NCI-H2107 (cell line): ENCODE data around the gene UNC119B.
A peak's percentile ranks its signal among the peaks of the same experiment; 100 is the strongest.

Experiments used
- DNase-seq: peaks from one replicate; lab custom pipeline; 2025; lab: John Stamatoyannopoulos, UW

Gene UNC119B

GRCh38 chr12:120688527-120689071, 21.7 kb upstream of the UNC119B start:
- no peak for DNase-seq

- DNase-seq, result no peak
These were observed 20.7 kb upstream of the UNC119B start for GRCh38 chr12:120689397-120690082.

- no peak for DNase-seq
These were observed 20.2 kb upstream of the UNC119B start for GRCh38 chr12:120690083-120690450.

- no peak for DNase-seq
These were observed 19.3 kb upstream of the UNC119B start for GRCh38 chr12:120690978-120691377.

- DNase-seq, result no peak
These were observed 17.7 kb upstream of the UNC119B start for GRCh38 chr12:120692524-120693033.

- DNase-seq, result no peak
These were observed 16.4 kb upstream of the UNC119B start for GRCh38 chr12:120693848-120694247.

- DNase-seq, result no peak
These were observed 13.6 kb upstream of the UNC119B start for GRCh38 chr12:120696626-120697025.

- no peak for DNase-seq
These were observed 12.9 kb upstream of the UNC119B start for GRCh38 chr12:120697344-120697743.

- no peak for DNase-seq
These were observed 11.6 kb upstream of the UNC119B start for GRCh38 chr12:120698665-120699064.

- no peak for DNase-seq
These were observed 10.7 kb upstream of the UNC119B start for GRCh38 chr12:120699553-120699952.

- no peak for DNase-seq
These were observed 9.4 kb upstream of the UNC119B start for GRCh38 chr12:120700886-120701285.

GRCh38 chr12:120702637-120703036, 7.6 kb upstream of the UNC119B start:
- no peak for DNase-seq

GRCh38 chr12:120703311-120703942, 6.8 kb upstream of the UNC119B start:
- DNase-seq, result no peak

GRCh38 chr12:120705618-120706017, 4.6 kb upstream of the UNC119B start:
- DNase-seq, result no peak

GRCh38 chr12:120706029-120706428, 4.2 kb upstream of the UNC119B start:
- no peak for DNase-seq

- no peak for DNase-seq
These were observed 1.6 kb upstream of the UNC119B start for GRCh38 chr12:120708651-120709050.

GRCh38 chr12:120710805-120711296, 593 bp downstream of the UNC119B start:
- no peak for DNase-seq

GRCh38 chr12:120711411-120711810, 1.2 kb downstream of the UNC119B start:
- no peak for DNase-seq

- no peak for DNase-seq
These were observed 2.4 kb downstream of the UNC119B start for GRCh38 chr12:120712610-120713009.

- DNase-seq, result peak; percentile 82
These were observed 3.7 kb downstream of the UNC119B start for GRCh38 chr12:120713861-120714482.

GRCh38 chr12:120718055-120718454, 7.8 kb downstream of the UNC119B start:
- no peak for DNase-seq

- no peak for DNase-seq
These were observed 8.8 kb downstream of the UNC119B start for GRCh38 chr12:120719072-120719471.
